H1 (cell line): ENCODE results near the gene SEMA5B. TPM values are rescaled to one million over a fixed set of nuclear protein-coding genes. Genes with fewer than 3 reads are reported as not detected.

Experiments
- CTCF ChIA-PET: fragments of 300-600 bp; sonication (Branson Sonifier 250); formaldehyde crosslinking; loops from one replicate; lab custom pipeline; 2021; ENCODE audit not compliant: partially characterized antibody; lab: Charles Lee
- POLR2A ChIA-PET: fragments of 300-600 bp; sonication (Branson Sonifier 250); formaldehyde crosslinking; loops from one replicate; lab custom pipeline; 2021; ENCODE audit warnings: inconsistent platforms; ENCODE audit not compliant: partially characterized antibody; lab: Charles Lee
- DNase-seq, 2 experiments: peaks; one replicate each; pipeline versions ENCODE4 v3.0.0 to v3.0.0-alpha.2; 2010 to 2022; ENCODE audit warnings: low spot score in 2 of 2, low read depth in 1 of 2, mixed read lengths in 1 of 2
- FAIRE-seq: peaks from 2 replicates; lab custom pipeline; 2011; peaks lifted over from hg19 to GRCh38; lab: Jason Lieb, UNC
- H2AFZ ChIP-seq: 2 replicates; pipeline ENCODE4 v1.8.1; 2012; ENCODE audit warnings: low read length, inconsistent platforms
- H2AK5ac ChIP-seq: 2 replicates; pipeline ENCODE4 v1.6.1; 2013; ENCODE audit warnings: low read depth, low read length
- H2BK120ac ChIP-seq: replicated peaks from 2 replicates; pipeline ENCODE3; 2013; ENCODE audit warnings: low read depth, low read length, inconsistent platforms
- H2BK12ac ChIP-seq: 2 replicates; pipeline ENCODE4 v1.6.1; 2013; ENCODE audit warnings: low read depth, low read length
- H2BK15ac ChIP-seq: 2 replicates; pipeline ENCODE4 v1.6.1; 2013; ENCODE audit warnings: low read length
- H2BK20ac ChIP-seq: 2 replicates; pipeline ENCODE4 v1.6.1; 2013; ENCODE audit warnings: low read length
- H2BK5ac ChIP-seq: 2 replicates; pipeline ENCODE4 v1.6.1; 2013; ENCODE audit warnings: low read depth, low read length
- H3K14ac ChIP-seq: 2 replicates; pipeline ENCODE4 v1.6.1; 2013; ENCODE audit warnings: inconsistent platforms; ENCODE audit not compliant: insufficient read length
- H3K18ac ChIP-seq: 2 replicates; pipeline ENCODE4 v1.6.1; 2013; ENCODE audit warnings: low read length; ENCODE audit errors: extremely low read depth
- H3K23ac ChIP-seq: 2 replicates; pipeline ENCODE4 v1.6.1; 2013; ENCODE audit warnings: inconsistent platforms; ENCODE audit not compliant: insufficient read length
- H3K23me2 ChIP-seq: 2 replicates; pipeline ENCODE4 v1.6.1; 2013; ENCODE audit warnings: low read depth, low read length
- H3K27ac ChIP-seq: 2 replicates; pipeline ENCODE4 v1.6.1; 2011; ENCODE audit warnings: low read depth, low read length, inconsistent platforms
- H3K27me3 ChIP-seq, 4 experiments: replicated peaks in 1 of 4; 1 replicate in 1 of 4; 2 replicates in 3 of 4; pipeline versions ENCODE4 v1.6.1 to v1.8.1; 2011 to 2013; ENCODE audit warnings: low read length in 3 of 4, mild to moderate bottlenecking in 3 of 4, inconsistent platforms in 2 of 4, mixed read lengths in 2 of 4, moderate library complexity in 1 of 4; ENCODE audit not compliant: control insufficient read depth in 3 of 4, insufficient read depth in 3 of 4; ENCODE audit errors: extremely low read depth in 1 of 4
- H3K36me3 ChIP-seq, 4 experiments: 2 replicates each; pipeline versions ENCODE4 v1.6.1 to v1.8.1; 2011 to 2013; ENCODE audit warnings: mild to moderate bottlenecking in 4 of 4, low read length in 3 of 4, moderate library complexity in 2 of 4, control low read depth in 1 of 4, inconsistent platforms in 1 of 4; ENCODE audit not compliant: insufficient read depth in 4 of 4, control insufficient read depth in 2 of 4
- H3K4ac ChIP-seq: replicated peaks from 2 replicates; pipeline ENCODE3; 2013; ENCODE audit warnings: low read length, low read depth, mixed read lengths, inconsistent platforms; ENCODE audit not compliant: insufficient read length
- H3K4me1 ChIP-seq, 4 experiments: replicated peaks in 1 of 4; 1 replicate in 1 of 4; 2 replicates in 3 of 4; pipeline versions ENCODE4 v1.6.1 to v1.8.1; 2011 to 2013; ENCODE audit warnings: low read length in 3 of 4, inconsistent platforms in 2 of 4, mixed read lengths in 1 of 4; ENCODE audit not compliant: insufficient read depth in 4 of 4, control insufficient read depth in 3 of 4
- H3K4me2 ChIP-seq, 2 experiments: 2 replicates each; pipeline versions ENCODE4 v1.6.1 to v1.8.1; 2011 to 2013; ENCODE audit warnings: low read depth in 2 of 2, low read length in 2 of 2, control low read depth in 1 of 2, inconsistent platforms in 1 of 2, mild to moderate bottlenecking in 1 of 2; ENCODE audit not compliant: insufficient read depth in 1 of 2
- H3K4me3 ChIP-seq, 4 experiments: fragments of 200-600, 300-600 bp in 1 of 4; sonication (generic), shearing (Covaris generic), sonication (Bioruptor Twin) in 1 of 4; 2 replicates each; pipeline versions ENCODE4 v1.5.1 to v1.8.1; 2011 to 2016; ENCODE audit warnings: low read length in 4 of 4, low read depth in 3 of 4, control low read depth in 2 of 4, inconsistent platforms in 2 of 4, mild to moderate bottlenecking in 2 of 4, mixed read lengths in 1 of 4, moderate library complexity in 1 of 4; ENCODE audit not compliant: insufficient read depth in 2 of 4; ENCODE audit errors: extremely low read depth in 1 of 4
- H3K56ac ChIP-seq: replicated peaks from 2 replicates; pipeline ENCODE3; 2013; ENCODE audit warnings: low read depth, mild to moderate bottlenecking, mixed read lengths, low read length, inconsistent platforms; ENCODE audit not compliant: insufficient read length
- H3K79me1 ChIP-seq: 2 replicates; pipeline ENCODE4 v1.6.1; 2013; ENCODE audit warnings: low read depth, low read length, control low read depth
- H3K79me2 ChIP-seq, 2 experiments: 2 replicates each; pipeline versions ENCODE4 v1.6.1 to v1.8.1; 2012 to 2013; ENCODE audit warnings: low read length in 2 of 2, mild to moderate bottlenecking in 2 of 2, inconsistent platforms in 1 of 2; ENCODE audit not compliant: insufficient read depth in 2 of 2, control insufficient read depth in 1 of 2
- H3K9ac ChIP-seq, 4 experiments: replicated peaks in 1 of 4; 1 replicate in 1 of 4; 2 replicates in 3 of 4; pipeline versions ENCODE4 v1.6.1 to v1.8.1; 2011 to 2013; ENCODE audit warnings: low read depth in 3 of 4, low read length in 3 of 4, control low read depth in 2 of 4, mild to moderate bottlenecking in 2 of 4, moderate library complexity in 2 of 4, inconsistent platforms in 1 of 4; ENCODE audit errors: extremely low read depth in 1 of 4
- H3K9me3 ChIP-seq, 2 experiments: 2 replicates each; pipeline versions ENCODE4 v1.6.1 to v1.8.1; 2012 to 2013; ENCODE audit warnings: mild to moderate bottlenecking in 2 of 2, moderate library complexity in 2 of 2, control low read depth in 1 of 2, inconsistent platforms in 1 of 2, low read depth in 1 of 2, low read length in 1 of 2, mixed read lengths in 1 of 2; ENCODE audit not compliant: insufficient read depth in 2 of 2
- H4K20me1 ChIP-seq, 2 experiments: replicated peaks in 1 of 2; 2 replicates each; pipeline versions ENCODE3 to v1.8.1; 2011 to 2013; ENCODE audit warnings: inconsistent platforms in 2 of 2, low read length in 2 of 2, mild to moderate bottlenecking in 1 of 2; ENCODE audit not compliant: insufficient read depth in 2 of 2, control insufficient read depth in 1 of 2
- H4K5ac ChIP-seq: 2 replicates; pipeline ENCODE4 v1.6.1; 2013; ENCODE audit warnings: low read length, low read depth, mixed read lengths, inconsistent platforms; ENCODE audit not compliant: insufficient read length
- H4K8ac ChIP-seq: 2 replicates; pipeline ENCODE4 v1.8.0; 2013; ENCODE audit warnings: mild to moderate bottlenecking, moderate library complexity, low read length, inconsistent platforms; ENCODE audit not compliant: insufficient read depth; ENCODE audit errors: extremely low read depth
- H4K91ac ChIP-seq: replicated peaks from 2 replicates; pipeline ENCODE3; 2013; ENCODE audit warnings: low read length, mixed read lengths, inconsistent platforms; ENCODE audit not compliant: insufficient read length
- CBX8 ChIP-seq: fragments of 300-800, 300-1000 bp; sonication (generic); IDR thresholded peaks from 2 replicates; pipeline ENCODE4 v1.7.1; 2016; ENCODE audit warnings: low read depth, low read length, borderline replicate concordance
- KDM4A ChIP-seq: IDR thresholded peaks from one replicate; pipeline ENCODE4 v1.7.1; 2012; ENCODE audit warnings: low read depth, mild to moderate bottlenecking, moderate library complexity, low read length, inconsistent platforms; ENCODE audit not compliant: severe bottlenecking
- RAD21 ChIP-seq, 2 experiments: IDR thresholded peaks in 1 of 2; conservative IDR thresholded peaks in 1 of 2; 2 replicates each; pipeline ENCODE4 v1.6.1; 2011; ENCODE audit warnings: low read depth in 2 of 2, low read length in 2 of 2, improper control_type of control experiment in 1 of 2, inconsistent platforms in 1 of 2, mild to moderate bottlenecking in 1 of 2, moderate library complexity in 1 of 2
- USF2 ChIP-seq: IDR thresholded peaks from 2 replicates; pipeline ENCODE4 v1.6.1; 2011; ENCODE audit warnings: low read length, improper control_type of control experiment
- WGBS, 2 experiments: shearing (Covaris generic) in 1 of 2; methylation state at CpG; one replicate each; pipeline versions ENCODE4 v1.1.6 to v1.1.7; 2013 to 2015; ENCODE audit warnings: low lambda C conversion rate in 2 of 2, mixed read lengths in 2 of 2, inconsistent platforms in 1 of 2, low coverage in 1 of 2, missing lambda C conversion rate in 1 of 2; ENCODE audit not compliant: insufficient replicate concordance in 2 of 2, insufficient coverage in 1 of 2, insufficient read length in 1 of 2; ENCODE audit errors: extremely low coverage in 1 of 2, missing lambda C conversion rate in 1 of 2; 5-methylcytosine and 5-hydroxymethylcytosine counted together
- polyA plus RNA-seq, 7 experiments: library from polyadenylated mRNA; depleted of rRNA in 3 of 7; stranded (reverse) in 5 of 7; unstranded in 2 of 7; fragments of >200 nt in 5 of 7; fragments of 200-250 nt in 2 of 7; gene quantifications; 1 replicate in 5 of 7; 2 replicates in 1 of 7; 4 replicates in 1 of 7; pipeline versions ENCODE4 v1.2.1 to v1.2.3, GENCODE V29; 2011 to 2013; ENCODE audit warnings: missing spikeins in 2 of 7, mixed read lengths in 2 of 7
- total RNA-seq: library from RNA; stranded (reverse); fragmentation: NEBNext Ultra II Directional; extraction: Animal tissue kit (Norgen Biotek cat#: 25700); gene quantifications from 2 replicates; pipeline ENCODE4 v1.2.1, GENCODE V29; 2021

The SEMA5B gene
- total and polyA plus RNA-seq, 2 of the 8 experiments (the other 6 are each of a cell fraction or from before 2014, with no cell fraction given): 13.1 to 22.4 TPM

- Histone ChIP-seq H2BK120ac (no peak overlapping the region), H3K4ac (no peak overlapping the region), H3K14ac (no peak overlapping the region), H3K36me3 (no peaks in the 10 kb centered on the region), H3K23ac (no peak overlapping the region), H2BK20ac (no peak overlapping the region), H2BK12ac (no peak overlapping the region), H3K79me2 (no peaks in the 10 kb centered on the region), H3K23me2 (no peaks in the 10 kb centered on the region), H4K8ac (peak overlapping the region; percentile 69; the same call in 1 of the 2 replicates), H3K27ac (no peak overlapping the region), H2BK5ac (no peak overlapping the region), H2AFZ (no peak overlapping the region), H4K91ac (no peak overlapping the region), H3K9me3 (no peaks in the 10 kb centered on the region), H3K56ac (no peak overlapping the region), H3K4me1 (no peaks in the 10 kb centered on the region; a peak in 1 of 7 replicates), H3K4me3 (no peak overlapping the region), H3K9ac (no peak overlapping the region), H3K18ac (no peak overlapping the region), H4K20me1 (no peaks in the 10 kb centered on the region), H2BK15ac (no peak overlapping the region), H3K4me2 (no peak overlapping the region), H3K27me3 (no peaks in the 10 kb centered on the region), H3K79me1 (no peaks in the 10 kb centered on the region), H4K5ac (no peak overlapping the region), H2AK5ac (no peak overlapping the region)
- ChIA-PET POLR2A (interaction anchor here (0.6 kb wide), 1 partner anchor 487 kb away, joined by 3 read pairs; no protein-coding TSS in a partner anchor), CTCF (interaction anchor here (0.7 to 1.4 kb wide), 6 partner anchors 13 to 224 kb away, joined by 3 to 5 read pairs (median 3); no protein-coding TSS in a partner anchor)
- WGBS, 2 experiments: 70% methylated on average over 4 of the region's 4 CpGs; no CpG with 5 or more reads in 1 of the 2 experiments
- FAIRE-seq (no peak), DNase-seq (peak in 1 of 2 experiments; percentile 51)
- no peak for TF ChIP-seq CBX8
- no peak for TF ChIP-seq USF2
- no peak for TF ChIP-seq KDM4A
- TF ChIP-seq RAD21 (IDR thresholded peaks at IDR 0.05 in 1 of 2, conservative IDR thresholded peaks at IDR 0.05 in 1 of 2; ENCODE audit: low read depth in 2 of 2, low read length in 2 of 2): peak; percentile 17 to 22; a peak in 2 of 4 replicates
These were observed 124.4 kb downstream of the SEMA5B start for GRCh38 chr3:122903171-122903570.
